CD4-positive, alpha-beta memory T cell (primary cell): Measurements from ENCODE around the gene LYPD4. TPM values are rescaled to one million over a fixed set of nuclear protein-coding genes. Genes with fewer than 3 reads are reported as not detected.
"Not testable (repeated sequence)": the region's sequence is repeated elsewhere in the genome, so short reads cannot be mapped to it uniquely, and the experiment has no call there.

Experiments
- CTCF ChIA-PET: fragments of 350-600 bp; sonication (Branson Sonifier 250); formaldehyde crosslinking; loops from one replicate; lab custom pipeline; 2021; ENCODE audit warnings: inconsistent platforms; ENCODE audit not compliant: partially characterized antibody; lab: Charles Lee
- POLR2A ChIA-PET: fragments of 350-600 bp; sonication (Branson Sonifier 250); formaldehyde crosslinking; loops from one replicate; lab custom pipeline; 2021; ENCODE audit not compliant: partially characterized antibody; lab: Charles Lee
- DNase-seq, 5 donors: peaks; one replicate each; pipeline versions ENCODE4 v3.0.0 to v3.0.0-alpha.2; 2020 to 2022; ENCODE audit warnings: mixed read lengths in 1 of 5
- H3K27ac ChIP-seq: one replicate; pipeline ENCODE4 v1.7.0; 2013; ENCODE audit warnings: low read depth, low read length
- H3K27me3 ChIP-seq: 2 replicates; pipeline ENCODE4 v1.7.0; 2013; ENCODE audit warnings: mild to moderate bottlenecking, low read length, moderate library complexity; ENCODE audit not compliant: insufficient read depth
- H3K36me3 ChIP-seq: 2 replicates; pipeline ENCODE4 v1.7.0; 2013; ENCODE audit warnings: mild to moderate bottlenecking, low read length, moderate library complexity; ENCODE audit not compliant: insufficient read depth
- H3K4me1 ChIP-seq: 2 replicates; pipeline ENCODE4 v1.7.0; 2013; ENCODE audit warnings: mild to moderate bottlenecking, low read length, moderate library complexity; ENCODE audit not compliant: insufficient read depth
- H3K4me3 ChIP-seq, 2 donors: one replicate each; pipeline ENCODE4 v1.7.0; 2013; ENCODE audit warnings: low read length in 2 of 2, mild to moderate bottlenecking in 1 of 2
- H3K9me3 ChIP-seq, 2 donors: one replicate each; pipeline ENCODE4 v1.7.0; 2013; ENCODE audit warnings: low read length in 2 of 2, control low read depth in 1 of 2; ENCODE audit not compliant: control insufficient read depth in 1 of 2
- H3K27ac Mint-ChIP-seq, 7 donors: one replicate each; pipeline ENCODE4 v1.8.0; 2020 to 2021; ENCODE audit warnings: mixed read lengths in 7 of 7, mild to moderate bottlenecking in 6 of 7, inconsistent platforms in 3 of 7, moderate library complexity in 3 of 7
- H3K27me3 Mint-ChIP-seq, 2 donors: one replicate each; pipeline ENCODE4 v1.8.0; 2020 to 2021; ENCODE audit warnings: mixed read lengths in 2 of 2
- H3K36me3 Mint-ChIP-seq, 2 donors: one replicate each; pipeline ENCODE4 v1.8.0; 2020 to 2021; ENCODE audit warnings: mixed read lengths in 2 of 2, inconsistent platforms in 1 of 2, mild to moderate bottlenecking in 1 of 2
- H3K4me1 Mint-ChIP-seq, 4 donors: one replicate each; pipeline ENCODE4 v1.8.0; 2020 to 2021; ENCODE audit warnings: mixed read lengths in 4 of 4, mild to moderate bottlenecking in 1 of 4
- H3K4me3 Mint-ChIP-seq, 8 donors: one replicate each; pipeline ENCODE4 v1.8.0; 2020 to 2021; ENCODE audit warnings: mixed read lengths in 8 of 8, mild to moderate bottlenecking in 7 of 8, moderate library complexity in 6 of 8, inconsistent platforms in 3 of 8
- H3K9me3 Mint-ChIP-seq, 8 donors: one replicate each; pipeline ENCODE4 v1.8.0; 2020 to 2021; ENCODE audit warnings: mixed read lengths in 8 of 8, mild to moderate bottlenecking in 5 of 8, inconsistent platforms in 3 of 8, moderate library complexity in 1 of 8
- intact Hi-C: fragments of 100-400 bp; cut with micrococcal nuclease; formaldehyde crosslinking; loops from one replicate; pipeline ENCODE4 v1.15.1; 2023
- polyA plus RNA-seq, 2 donors: library from polyadenylated mRNA; unstranded; fragments of 300-500 nt; fragmentation: Illumina TruSeq; gene quantifications; one replicate each; pipeline ENCODE4 v1.2.3, GENCODE V29; 2021
- total RNA-seq, 2 experiments: library from RNA; stranded (reverse); gene quantifications; one replicate each; pipeline ENCODE4 v1.2.3, GENCODE V29; 2021

LYPD4 gene
- total and polyA plus RNA-seq, 4 experiments from 2014 or later = not detected

GRCh38 chr19:41875973-41876372, 31.5 kb upstream of the LYPD4 start:
- H3K9me3 ChIP-seq, H3K9me3 Mint-ChIP-seq, H3K27me3 Mint-ChIP-seq, DNase-seq, H3K36me3 ChIP-seq, H3K27me3 ChIP-seq: not testable (repeated sequence)
- Mint-ChIP-seq H3K4me1 (peaks cover 43 to 97% (median 68%) of the 10 kb centered on the region in 4 donors), H3K4me3 (peak overlapping the region; percentile 68 to 88 (median 80)), H3K36me3 (peaks cover 6 to 10% of the 10 kb centered on the region in 2 donors), H3K27ac (peak overlapping the region; percentile 95 to 100 (median 98))
- ChIA-PET CTCF (interaction anchor here (0.6 to 9.0 kb wide), 7 partner anchors 9 to 556 kb away, joined by 3 to 142 read pairs (median 61); partner anchors contain the start of gene RPS19), POLR2A (interaction anchor here (0.9 to 11.3 kb wide), 10 partner anchors 9 to 71 kb away, joined by 3 to 579 read pairs (median 12); partner anchors contain the start of genes ARHGEF1, ERFL and RPS19)
- intact Hi-C loops = loop anchor here (1.0 kb wide), 3 partner anchors 11 to 52 kb away; partner anchors contain the start of gene ERFL
- peak overlapping the region in 1 of 2 donors; percentile 40 for H3K4me3 ChIP-seq
- H3K4me1 ChIP-seq = peaks cover 97% of the 10 kb centered on the region
- peak overlapping the region; percentile 66 for H3K27ac ChIP-seq

DNA sequence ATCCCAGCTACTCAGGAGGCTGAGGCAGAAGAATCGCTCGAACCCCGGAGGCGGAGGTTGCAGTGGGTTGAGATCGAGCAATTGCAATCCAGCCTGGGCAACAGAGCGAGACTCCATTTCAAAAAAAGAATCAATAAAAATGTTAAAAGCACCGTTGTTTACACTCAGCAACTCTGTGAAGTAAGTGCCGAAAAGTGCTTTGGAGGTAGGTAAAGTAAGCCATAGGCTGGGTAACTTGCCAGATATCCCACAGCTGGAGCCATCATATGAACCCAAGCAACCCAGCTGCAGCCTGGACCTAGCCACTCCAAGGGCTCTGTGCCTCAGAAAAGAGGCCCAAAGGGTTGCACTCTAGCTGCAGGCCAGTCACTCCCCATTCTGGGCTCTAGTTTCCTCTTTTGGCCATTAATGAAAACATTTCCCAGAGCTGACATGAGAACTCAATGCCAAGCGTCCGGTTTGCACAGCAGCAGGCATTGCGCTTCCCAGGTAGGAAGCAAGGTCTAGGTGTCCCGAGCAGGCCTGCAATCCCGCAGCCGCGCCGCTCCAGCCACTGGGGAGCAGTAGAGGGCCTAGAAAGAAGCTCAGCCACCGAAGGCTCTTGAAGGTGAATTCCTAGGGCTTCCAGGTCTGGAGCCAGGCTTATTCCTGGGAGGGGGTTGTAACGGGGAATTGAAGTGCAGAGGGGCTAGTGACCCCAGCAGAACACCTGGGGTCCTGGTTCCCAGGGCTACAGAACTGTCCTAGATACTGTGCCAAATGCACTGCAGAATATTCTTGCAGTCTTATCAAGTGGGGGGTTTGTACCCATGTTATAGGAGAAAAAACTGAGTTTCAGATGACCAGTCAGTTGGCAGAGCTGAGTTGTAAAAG, 28.5 kb upstream of the LYPD4 start:
- Mint-ChIP-seq H3K36me3 (peaks cover 9 to 33% of the 10 kb centered on the region in 2 donors), H3K4me1 (peaks cover 45 to 97% (median 68%) of the 10 kb centered on the region in 4 donors), H3K27ac (peak overlapping the region; percentile 92 to 99 (median 95)), H3K4me3 (peak overlapping the region; percentile 26 to 85 (median 68)), H3K9me3 (peaks cover 0 to 2% (median 0%) of the 10 kb centered on the region in 8 donors), H3K27me3 (no peaks in the 10 kb centered on the region)
- intact Hi-C loops = loop anchor here (1.0 kb wide), 2 partner anchors 62 to 78 kb away; no protein-coding TSS in a partner anchor
- Histone ChIP-seq H3K36me3 (peaks cover 24% of the 10 kb centered on the region), H3K4me3 (no peak overlapping the region), H3K4me1 (peaks cover 98% of the 10 kb centered on the region), H3K9me3 (no peaks in the 10 kb centered on the region), H3K27ac (peak overlapping the region; percentile 66), H3K27me3 (no peaks in the 10 kb centered on the region)
- CTCF ChIA-PET = interaction anchor here (0.6 to 9.0 kb wide), 19 partner anchors 9 to 1651 kb away, joined by 3 to 142 read pairs (median 8); partner anchors contain the start of gene RPS19
- peak; percentile 59 to 70 (median 63) for DNase-seq
- POLR2A ChIA-PET = interaction anchor here (1.0 to 11.3 kb wide), 19 partner anchors 12 to 85 kb away, joined by 3 to 579 read pairs (median 17); partner anchors contain the start of genes ARHGEF1, ERFL, RABAC1 and RPS19

DNA sequence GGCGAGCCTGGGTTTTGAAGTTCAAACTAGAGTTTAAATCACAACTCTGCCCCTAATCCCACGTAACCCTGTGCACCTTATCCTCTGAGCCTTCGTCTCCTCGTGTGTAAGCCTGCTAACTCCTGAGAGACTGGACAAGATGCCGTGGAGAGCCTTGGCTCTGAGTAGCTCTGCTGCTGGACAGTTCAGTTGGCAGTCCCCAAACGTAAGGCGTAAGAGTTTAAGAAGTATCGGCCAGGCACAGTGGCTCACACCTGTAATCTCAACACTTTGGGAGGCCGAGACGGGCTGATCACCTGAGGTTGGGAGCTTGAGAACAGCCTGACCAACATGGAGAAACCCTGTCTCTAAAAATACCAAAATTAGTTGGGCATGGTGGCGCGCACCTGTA, 27.9 kb upstream of the LYPD4 start:
- H3K9me3 ChIP-seq = no peaks in the 10 kb centered on the region
- ChIA-PET CTCF (interaction anchor here (0.7 to 9.0 kb wide), 14 partner anchors 10 to 79 kb away, joined by 3 to 142 read pairs (median 8); partner anchors contain the start of gene RPS19), POLR2A (interaction anchor here (1.2 to 11.3 kb wide), 17 partner anchors 11 to 85 kb away, joined by 3 to 579 read pairs (median 9); partner anchors contain the start of genes ARHGEF1, ERFL, RABAC1 and RPS19)
- Mint-ChIP-seq H3K27ac (peak overlapping the region; percentile 70 to 99 (median 95)), H3K9me3 (peaks cover 0 to 2% (median 0%) of the 10 kb centered on the region in 8 donors), H3K4me3 (peak overlapping the region in 6 of 8 donors; percentile 10 to 85 (median 40)), H3K27me3 (no peaks in the 10 kb centered on the region), H3K36me3 (peaks cover 13 to 40% of the 10 kb centered on the region in 2 donors), H3K4me1 (peaks cover 46 to 97% (median 68%) of the 10 kb centered on the region in 4 donors)
- peaks cover 98% of the 10 kb centered on the region for H3K4me1 ChIP-seq
- H3K4me3 ChIP-seq = peak overlapping the region in 1 of 2 donors; percentile 27
- DNase-seq = peak in 1 of 5 donors; percentile 44
- intact Hi-C loops = no loop called here
- H3K36me3 ChIP-seq = peaks cover 28% of the 10 kb centered on the region
- no peaks in the 10 kb centered on the region for H3K27me3 ChIP-seq
- peak overlapping the region; percentile 66 for H3K27ac ChIP-seq

- H3K9me3 Mint-ChIP-seq = peaks cover 0 to 2% (median 0%) of the 10 kb centered on the region in 8 donors
- H3K27ac ChIP-seq = peak overlapping the region; percentile 66
- H3K4me3 ChIP-seq = peak overlapping the region in 1 of 2 donors; percentile 27
- H3K4me1 Mint-ChIP-seq = peaks cover 41 to 94% (median 62%) of the 10 kb centered on the region in 4 donors
- no peaks in the 10 kb centered on the region for H3K9me3 ChIP-seq
- H3K4me3 Mint-ChIP-seq = peak overlapping the region; percentile 68 to 88 (median 82)
- peaks cover 95% of the 10 kb centered on the region for H3K4me1 ChIP-seq
- peak; percentile 71 to 83 (median 80) for DNase-seq
- intact Hi-C loops = loop anchor here (1.0 kb wide), 1 partner anchor 11 kb away; the partner anchor contains the start of gene RPS19
- no peaks in the 10 kb centered on the region for H3K27me3 Mint-ChIP-seq
- no peaks in the 10 kb centered on the region for H3K27me3 ChIP-seq
- peaks cover 28% of the 10 kb centered on the region for H3K36me3 ChIP-seq
- peaks cover 13 to 40% of the 10 kb centered on the region in 2 donors for H3K36me3 Mint-ChIP-seq
- H3K27ac Mint-ChIP-seq = peak overlapping the region; percentile 94 to 99 (median 96)
- POLR2A ChIA-PET = interaction anchor here (0.6 to 11.3 kb wide), 16 partner anchors 10 to 86 kb away, joined by 3 to 579 read pairs (median 18); partner anchors contain the start of genes ARHGEF1, ERFL, RABAC1 and RPS19
- CTCF ChIA-PET = interaction anchor here (0.7 to 9.0 kb wide), 12 partner anchors 10 to 80 kb away, joined by 3 to 142 read pairs (median 11); partner anchors contain the start of genes ERFL and RPS19
These were observed 27.3 kb upstream of the LYPD4 start for GRCh38 chr19:41871573-41872383.

DNA sequence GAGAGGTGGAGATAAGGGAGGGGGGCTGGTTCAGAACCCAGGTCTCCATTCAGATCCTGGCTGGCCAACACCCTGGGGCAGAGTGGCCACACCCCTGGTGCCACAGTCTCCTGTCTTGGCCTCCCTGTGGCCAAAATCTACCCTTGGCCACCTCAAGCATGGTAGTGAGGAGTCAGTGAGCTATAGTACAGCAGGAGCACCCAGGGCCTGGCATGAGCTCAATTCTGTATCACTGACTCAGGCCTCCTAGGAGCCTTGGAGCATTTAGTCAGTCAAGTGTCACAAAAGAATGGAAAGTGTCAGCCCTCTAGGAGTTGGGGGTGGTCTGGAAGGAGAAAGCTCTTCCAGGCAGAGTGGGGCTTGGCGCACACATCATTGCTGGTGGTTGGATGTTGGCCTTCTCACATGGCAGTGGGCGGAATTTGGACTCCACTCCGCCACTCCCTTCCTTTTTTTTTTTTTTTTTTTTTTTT, 26.0 kb upstream of the LYPD4 start:
- ChIA-PET POLR2A (interaction anchor here (1.4 to 11.3 kb wide), 8 partner anchors 9 to 87 kb away, joined by 3 to 579 read pairs (median 39); partner anchors contain the start of genes ARHGEF1, ERFL, RABAC1 and RPS19), CTCF (interaction anchor here (1.5 to 9.0 kb wide), 7 partner anchors 8 to 81 kb away, joined by 3 to 142 read pairs (median 61); partner anchors contain the start of genes ERFL and RPS19)
- H3K4me3 ChIP-seq = no peak overlapping the region
- Mint-ChIP-seq H3K27me3 (no peaks in the 10 kb centered on the region), H3K4me1 (peaks cover 35 to 88% (median 59%) of the 10 kb centered on the region in 4 donors), H3K4me3 (peak overlapping the region in 5 of 8 donors; percentile 35 to 71 (median 50)), H3K9me3 (peaks cover 0 to 2% (median 0%) of the 10 kb centered on the region in 8 donors), H3K36me3 (peaks cover 16 to 46% of the 10 kb centered on the region in 2 donors), H3K27ac (peak overlapping the region; percentile 85 to 99 (median 87))
- no peaks in the 10 kb centered on the region for H3K9me3 ChIP-seq
- no peaks in the 10 kb centered on the region for H3K27me3 ChIP-seq
- H3K27ac ChIP-seq = peak overlapping the region; percentile 34
- H3K36me3 ChIP-seq = peaks cover 35% of the 10 kb centered on the region
- peaks cover 91% of the 10 kb centered on the region for H3K4me1 ChIP-seq
- intact Hi-C loops = no loop called here
- DNase-seq = peak in 1 of 5 donors; percentile 50
